Erythroblast (primary cell): ENCODE data around the gene KIRREL3.
A peak's percentile ranks its signal among the peaks of the same experiment; 100 is the strongest.

Experiments used
- DNase-seq, 2 experiments: peaks; one replicate each; lab custom pipeline; 2025; lab: John Stamatoyannopoulos, UW
- GATA1 ChIP-seq: IDR thresholded peaks from 2 replicates; pipeline ENCODE4 v1.6.1; 2011; ENCODE audit warnings: low read depth, mild to moderate bottlenecking, control low read depth, low read length, moderate library complexity
- POLR2A ChIP-seq: IDR thresholded peaks from 2 replicates; pipeline ENCODE4 v1.6.1; 2011; ENCODE audit warnings: mild to moderate bottlenecking, low read length

KIRREL3 gene

GRCh38 chr11:126990716-126991480 lies 9.7 kb downstream of the KIRREL3 start:
- TF ChIP-seq POLR2A (no peak), GATA1 (no peak)
- no peak for DNase-seq

- peak; percentile 18 to 54 for DNase-seq
- TF ChIP-seq POLR2A (no peak), GATA1 (no peak)
These were observed 10.4 kb downstream of the KIRREL3 start for GRCh38 chr11:126989942-126990715.

DNA sequence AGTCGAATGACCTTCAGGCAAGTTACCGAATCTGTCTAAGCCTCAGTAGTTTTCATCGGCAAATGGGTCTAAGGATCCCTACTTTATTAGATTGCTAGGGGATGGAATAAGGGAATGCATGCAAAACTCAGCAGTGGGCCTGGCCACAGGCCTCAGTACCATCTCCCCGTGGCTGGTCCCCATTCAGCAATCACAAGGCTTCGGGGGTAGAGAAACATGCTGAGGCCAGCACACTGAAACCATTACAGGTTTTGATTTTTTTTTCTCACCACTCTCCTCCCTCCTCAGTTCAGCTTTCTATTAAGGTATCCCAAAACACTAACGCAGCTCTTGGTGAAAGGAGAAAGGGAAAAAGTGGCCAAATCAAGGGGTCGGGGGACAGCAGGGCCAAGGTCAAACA lies 11.9 kb downstream of the KIRREL3 start:
- DNase-seq: no peak

GRCh38 chr11:126981635-126982034 lies 18.9 kb downstream of the KIRREL3 start:
- TF ChIP-seq POLR2A: no peak
- TF ChIP-seq GATA1: no peak
- DNase-seq: no peak

More for the DNA sequence above, 11.9 kb downstream of the KIRREL3 start:
- TF ChIP-seq POLR2A (no peak), GATA1 (no peak)

DNA sequence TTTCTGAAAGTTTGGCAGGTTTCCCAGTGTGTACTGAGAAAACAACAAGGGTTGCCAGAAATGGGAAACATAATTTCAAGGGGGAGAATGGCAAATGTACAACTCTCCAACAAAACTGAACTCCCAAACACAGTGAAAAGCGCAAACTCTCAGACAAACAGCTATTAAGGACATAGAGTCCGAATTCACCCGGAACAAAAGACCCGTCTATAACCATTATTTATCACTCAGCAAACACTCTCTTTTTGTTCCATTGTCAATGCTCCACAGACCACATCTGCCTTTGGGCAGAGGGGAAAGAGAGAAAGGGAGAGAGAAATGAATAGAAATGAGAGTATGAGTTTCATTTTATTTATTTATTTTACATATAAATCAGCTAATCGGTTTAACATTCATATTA lies 21.7 kb downstream of the KIRREL3 start:
- TF ChIP-seq POLR2A (no peak), GATA1 (no peak)
- no peak for DNase-seq

DNA sequence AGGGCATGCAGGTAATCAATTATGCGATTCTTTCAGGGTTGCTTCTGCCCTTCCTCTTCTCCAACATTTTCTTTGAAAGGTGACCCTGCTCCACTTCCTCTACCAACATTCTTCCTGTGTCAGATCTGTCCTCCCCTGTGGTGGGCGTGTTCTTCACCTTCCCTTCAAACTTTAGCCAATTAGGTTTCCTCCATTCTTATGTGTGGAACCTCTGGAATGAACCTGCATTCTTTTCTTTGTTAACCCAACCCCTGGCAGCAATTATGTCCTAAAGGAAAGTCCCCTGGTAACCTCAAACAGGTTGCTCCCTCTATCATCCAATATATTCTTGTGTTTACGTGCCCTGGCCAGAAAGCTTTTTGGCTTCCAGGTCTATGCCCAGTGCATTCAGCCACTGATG lies 22.4 kb downstream of the KIRREL3 start:
- TF ChIP-seq GATA1: no peak
- no peak for TF ChIP-seq POLR2A
- no peak for DNase-seq

DNA sequence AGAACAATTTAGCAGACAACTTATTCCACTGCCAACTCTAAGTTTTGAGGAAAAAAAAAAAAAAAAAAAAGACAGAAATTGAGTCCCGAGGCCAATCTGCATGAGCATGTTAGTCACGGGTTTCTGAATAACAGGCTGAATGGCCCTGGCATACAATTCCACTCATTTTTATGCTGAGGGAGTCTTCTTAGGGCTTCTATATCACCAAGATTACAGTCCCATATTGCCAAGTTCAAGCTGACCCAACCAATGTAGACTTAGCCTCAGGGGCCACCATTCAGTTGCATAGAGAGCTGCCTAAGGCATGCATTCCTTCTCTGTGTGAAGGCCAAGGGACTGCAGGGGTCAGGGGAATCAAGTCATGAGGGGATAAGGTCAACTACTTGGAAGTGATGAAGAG lies 27.5 kb downstream of the KIRREL3 start:
- TF ChIP-seq POLR2A (no peak), GATA1 (no peak)
- no peak for DNase-seq

DNA sequence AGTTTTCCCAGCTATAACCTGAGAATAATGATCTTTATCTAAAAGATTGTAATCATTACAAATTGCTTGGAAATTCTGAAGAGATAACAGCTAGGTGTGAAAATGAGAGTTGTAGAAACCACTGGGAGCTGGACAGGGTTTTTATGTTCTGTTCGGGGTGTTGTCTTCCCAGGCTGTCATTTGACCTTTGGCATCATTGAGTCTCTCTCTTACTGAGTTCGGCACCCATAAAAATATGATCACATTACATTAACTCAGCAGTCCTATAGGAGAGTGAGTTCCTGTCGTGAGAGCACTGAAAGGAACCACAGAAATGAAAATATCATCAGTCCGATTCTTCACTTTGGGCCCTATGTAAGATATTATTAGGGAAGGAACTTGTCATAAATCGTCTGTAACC lies 29.3 kb downstream of the KIRREL3 start:
- no peak for DNase-seq
- TF ChIP-seq GATA1: no peak

DNA sequence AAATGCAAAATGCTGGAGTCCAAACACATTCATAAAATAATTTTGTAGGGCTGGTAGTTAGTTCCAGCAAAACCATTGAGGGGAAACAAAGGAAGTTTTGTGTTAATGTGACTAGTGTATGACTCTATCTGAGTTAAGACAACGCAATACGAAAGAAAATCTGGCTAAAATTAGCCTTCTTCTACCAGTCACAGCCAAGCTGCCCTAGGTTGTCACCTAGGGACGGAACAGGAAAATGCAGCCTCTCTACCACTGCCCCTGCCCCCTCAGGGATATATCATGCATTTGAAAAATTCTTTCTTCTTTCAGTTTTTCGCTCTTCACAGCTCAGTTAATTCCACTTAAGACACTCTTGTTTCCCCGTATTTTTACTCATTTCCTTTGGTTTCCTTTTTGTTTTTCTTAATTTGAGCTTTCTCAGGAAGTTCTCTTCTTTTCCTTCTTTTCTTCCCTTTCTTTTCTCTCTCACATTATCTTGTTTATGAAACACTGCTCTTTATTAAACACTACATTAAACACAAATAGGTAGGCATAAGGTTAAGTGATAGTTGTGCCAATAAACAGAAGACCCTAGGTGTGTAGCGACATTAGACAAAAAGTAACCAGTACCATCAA lies 30.6 kb downstream of the KIRREL3 start:
- DNase-seq: no peak
- TF ChIP-seq POLR2A (no peak), GATA1 (no peak)

GRCh38 chr11:126968915-126969314 lies 31.7 kb downstream of the KIRREL3 start:
- DNase-seq: no peak
- TF ChIP-seq POLR2A (no peak), GATA1 (no peak)

GRCh38 chr11:126965331-126965730 lies 35.2 kb downstream of the KIRREL3 start:
- DNase-seq: no peak
- TF ChIP-seq GATA1 (no peak), POLR2A (no peak)

DNA sequence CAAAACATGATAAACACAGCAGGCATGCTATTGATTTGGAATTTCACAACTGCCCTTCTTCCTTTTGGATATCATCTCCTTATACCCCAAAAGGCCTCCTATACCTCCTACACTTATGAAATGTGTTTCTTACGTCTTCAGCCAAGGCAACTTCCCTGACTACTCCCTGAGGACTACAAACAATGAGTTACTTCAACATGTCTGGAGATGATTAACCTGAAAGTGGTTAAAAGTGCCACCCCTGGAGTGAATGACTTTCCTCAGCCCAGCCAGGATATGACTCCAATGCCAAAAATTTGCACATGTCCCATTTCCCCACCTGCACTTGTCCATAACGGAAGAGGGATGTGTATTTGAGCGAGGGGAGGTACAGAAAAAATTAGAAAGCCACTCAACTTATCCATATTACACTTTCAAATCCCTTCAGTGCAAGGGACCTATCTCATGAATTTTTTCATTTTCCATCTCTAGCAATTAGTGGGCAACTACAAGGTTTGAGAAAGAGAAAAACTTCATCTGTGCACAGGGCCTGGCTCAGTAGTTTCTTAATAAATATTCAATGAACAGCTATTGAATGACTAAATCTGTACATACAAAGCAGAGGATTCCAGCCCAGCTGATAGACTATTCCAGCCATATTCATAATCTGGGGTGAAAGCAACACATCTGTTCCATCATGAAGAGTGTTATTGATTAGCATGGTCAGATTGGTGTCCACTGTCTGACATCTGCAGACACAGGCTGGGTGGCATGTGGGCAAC lies 36.8 kb downstream of the KIRREL3 start:
- no peak for TF ChIP-seq GATA1
- TF ChIP-seq POLR2A: no peak
- no peak for DNase-seq

- TF ChIP-seq POLR2A: no peak
- DNase-seq: no peak
These were observed 37.5 kb downstream of the KIRREL3 start for GRCh38 chr11:126963115-126963514.

DNA sequence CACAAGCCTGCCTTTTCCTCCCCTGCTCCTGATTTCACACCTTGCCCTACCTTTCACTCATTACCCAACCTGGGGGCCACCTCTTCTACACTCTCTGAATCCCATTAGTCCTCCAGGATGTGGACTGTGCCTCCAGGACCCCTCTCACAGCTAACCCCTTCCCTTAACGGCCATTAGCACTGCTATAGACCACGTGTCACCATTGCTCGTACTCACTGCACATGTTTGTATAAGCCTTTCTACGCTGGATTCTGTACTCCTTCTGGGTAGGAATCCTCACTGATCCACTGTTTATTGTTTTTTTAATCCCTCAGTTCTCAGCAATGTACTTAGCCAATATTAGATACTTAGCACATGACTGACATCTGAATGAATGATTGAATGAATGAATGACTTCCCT lies 40.9 kb downstream of the KIRREL3 start:
- no peak for DNase-seq
- TF ChIP-seq GATA1 (no peak), POLR2A (no peak)
